Left ventricle myocardium inferior (tissue), 1 donor: ENCODE results near the gene PRH2. TPM values are rescaled to one million over a fixed set of nuclear protein-coding genes. Genes with fewer than 3 reads are reported as not detected.
A peak's percentile ranks its signal among the peaks of the same experiment; 100 is the strongest.

Experiments
- DNase-seq: peaks from one replicate; pipeline ENCODE4 v3.0.0-alpha.2; 2020
- H3K27ac ChIP-seq: fragments of 200-600 bp; replicated peaks from 2 replicates; pipeline ENCODE4 v1.8.0; 2021
- H3K27me3 ChIP-seq: fragments of 200-600 bp; 2 replicates; pipeline ENCODE4 v1.8.0; 2021; ENCODE audit warnings: low read depth
- H3K36me3 ChIP-seq: fragments of 200-600 bp; 2 replicates; pipeline ENCODE4 v1.8.0; 2021
- H3K4me1 ChIP-seq: fragments of 200-600 bp; 2 replicates; pipeline ENCODE4 v1.8.0; 2021
- H3K4me3 ChIP-seq: fragments of 200-600 bp; 2 replicates; pipeline ENCODE4 v1.8.0; 2021; ENCODE audit warnings: mild to moderate bottlenecking, moderate library complexity
- H3K9me3 ChIP-seq: fragments of 200-600 bp; replicated peaks from 2 replicates; pipeline ENCODE4 v1.8.0; 2021
- CTCF ChIP-seq: fragments of 200-600 bp; IDR thresholded peaks from 2 replicates; pipeline ENCODE4 v1.8.0; 2021; ENCODE audit warnings: antibody characterized with exemption, mild to moderate bottlenecking, borderline replicate concordance
- intact Hi-C: fragments of 100-400 bp; cut with micrococcal nuclease; formaldehyde crosslinking; loops from one replicate; pipeline ENCODE4 v1.11.0; 2022
- total RNA-seq: library from RNA; stranded (reverse); fragmentation: NEBNext Ultra II Directional; extraction: Animal tissue kit (Norgen Biotek cat#: 25700); gene quantifications from one replicate; pipeline ENCODE4 v1.2.1, GENCODE V29; 2021
- donor health status: DM: no; HTN: yes; CAD: no; lungs with severe emphysema.

The PRH2 gene
- total RNA-seq, 1 donor from 2014 or later: not detected

GRCh38 chr12:10941369-10941768 lies 12.3 kb downstream of the PRH2 start:
- H3K9me3 ChIP-seq: peaks cover 5% of the 10 kb centered on the region
- no peak overlapping the region for H3K27ac ChIP-seq
- intact Hi-C loops: no loop called here
- no peaks in the 10 kb centered on the region for H3K4me1 ChIP-seq
- H3K36me3 ChIP-seq: no peaks in the 10 kb centered on the region
- H3K27me3 ChIP-seq: no peaks in the 10 kb centered on the region
- DNase-seq: no peak
- no peak overlapping the region for H3K4me3 ChIP-seq
- no peak for TF ChIP-seq CTCF

GRCh38 chr12:10941916-10942607 lies 13.0 kb downstream of the PRH2 start:
- DNase-seq: no peak
- Histone ChIP-seq H3K4me3 (no peak overlapping the region), H3K27me3 (no peaks in the 10 kb centered on the region), H3K27ac (no peak overlapping the region), H3K9me3 (peaks cover 5% of the 10 kb centered on the region), H3K36me3 (no peaks in the 10 kb centered on the region), H3K4me1 (no peaks in the 10 kb centered on the region)
- no peak for TF ChIP-seq CTCF
- intact Hi-C loops: no loop called here

- TF ChIP-seq CTCF: no peak
- intact Hi-C loops: no loop called here
- Histone ChIP-seq H3K4me3 (no peak overlapping the region), H3K9me3 (peaks cover 5% of the 10 kb centered on the region), H3K4me1 (no peaks in the 10 kb centered on the region), H3K27ac (no peak overlapping the region), H3K36me3 (no peaks in the 10 kb centered on the region), H3K27me3 (no peaks in the 10 kb centered on the region)
- no peak for DNase-seq
These were observed 14.1 kb downstream of the PRH2 start for GRCh38 chr12:10943167-10943566.

GRCh38 chr12:10952645-10953044 lies 23.6 kb downstream of the PRH2 start:
- no peaks in the 10 kb centered on the region for H3K27me3 ChIP-seq
- peak; percentile 22 for DNase-seq
- no peak overlapping the region for H3K27ac ChIP-seq
- intact Hi-C loops: no loop called here
- TF ChIP-seq CTCF: no peak
- H3K9me3 ChIP-seq: peaks cover 28% of the 10 kb centered on the region
- H3K36me3 ChIP-seq: peaks cover 3% of the 10 kb centered on the region
- no peak overlapping the region for H3K4me3 ChIP-seq
- peaks cover 7% of the 10 kb centered on the region for H3K4me1 ChIP-seq

GRCh38 chr12:10956085-10956484 lies 27.0 kb downstream of the PRH2 start:
- Histone ChIP-seq H3K27ac (no peak overlapping the region), H3K4me1 (peaks cover 7% of the 10 kb centered on the region), H3K9me3 (peaks cover 28% of the 10 kb centered on the region), H3K27me3 (no peaks in the 10 kb centered on the region), H3K36me3 (no peaks in the 10 kb centered on the region), H3K4me3 (no peak overlapping the region)
- DNase-seq: no peak
- TF ChIP-seq CTCF: no peak
- intact Hi-C loops: no loop called here
